IPS-18a (cell line): Measurements from ENCODE around the gene THOC2.
"Not testable (repeated sequence)": the region's sequence is repeated elsewhere in the genome, so short reads cannot be mapped to it uniquely, and the experiment has no call there.

ENCODE experiments used
- H3K27ac ChIP-seq: one replicate; pipeline ENCODE4 v1.5.1; 2013; ENCODE audit warnings: low read length
- H3K27me3 ChIP-seq: one replicate; pipeline ENCODE4 v1.6.1; 2013; ENCODE audit warnings: mild to moderate bottlenecking, low read length; ENCODE audit not compliant: control insufficient read depth, insufficient read depth
- H3K36me3 ChIP-seq: one replicate; pipeline ENCODE4 v1.6.1; 2013; ENCODE audit warnings: low read depth, low read length; ENCODE audit not compliant: control insufficient read depth
- H3K4me1 ChIP-seq: one replicate; pipeline ENCODE4 v1.6.1; 2013; ENCODE audit warnings: low read depth, low read length; ENCODE audit not compliant: control insufficient read depth
- H3K4me3 ChIP-seq: one replicate; pipeline ENCODE4 v1.5.1; 2013; ENCODE audit warnings: low read length
- H3K9ac ChIP-seq: one replicate; pipeline ENCODE4 v1.6.1; 2013; ENCODE audit warnings: mild to moderate bottlenecking, low read length, moderate library complexity
- H3K9me3 ChIP-seq: one replicate; pipeline ENCODE4 v1.6.1; 2013; ENCODE audit warnings: low read depth, low read length; ENCODE audit not compliant: control insufficient read depth

THOC2 gene

GRCh38 chrX:123603491-123603890, 129.4 kb downstream of the THOC2 start:
- no peak overlapping the region for H3K4me3 ChIP-seq
- H3K36me3 ChIP-seq, result peaks cover 14% of the 10 kb centered on the region
- no peaks in the 10 kb centered on the region for H3K27me3 ChIP-seq
- H3K9me3 ChIP-seq, result peaks cover 6% of the 10 kb centered on the region
- H3K9ac ChIP-seq, result no peak overlapping the region
- H3K27ac ChIP-seq, result no peak overlapping the region
- H3K4me1 ChIP-seq, result no peaks in the 10 kb centered on the region

- no peaks in the 10 kb centered on the region for H3K4me1 ChIP-seq
- H3K36me3 ChIP-seq, result peaks cover 14% of the 10 kb centered on the region
- no peak overlapping the region for H3K4me3 ChIP-seq
- peaks cover 10% of the 10 kb centered on the region for H3K9me3 ChIP-seq
- H3K27me3 ChIP-seq, result no peaks in the 10 kb centered on the region
- H3K9ac ChIP-seq, result no peak overlapping the region
- H3K27ac ChIP-seq, result no peak overlapping the region
Observed at GRCh38 chrX:123601437-123601836, 131.4 kb downstream of the THOC2 start.

GRCh38 chrX:123600181-123600580, 132.7 kb downstream of the THOC2 start:
- Histone ChIP-seq H3K27ac (no peak overlapping the region), H3K36me3 (peaks cover 14% of the 10 kb centered on the region), H3K27me3 (no peaks in the 10 kb centered on the region), H3K4me1 (no peaks in the 10 kb centered on the region), H3K9ac (no peak overlapping the region), H3K4me3 (no peak overlapping the region), H3K9me3 (peaks cover 8% of the 10 kb centered on the region)

- H3K27ac ChIP-seq, result no peak overlapping the region
- no peaks in the 10 kb centered on the region for H3K36me3 ChIP-seq
- no peak overlapping the region for H3K4me3 ChIP-seq
- no peaks in the 10 kb centered on the region for H3K4me1 ChIP-seq
- no peaks in the 10 kb centered on the region for H3K9me3 ChIP-seq
- H3K9ac ChIP-seq, result no peak overlapping the region
- no peaks in the 10 kb centered on the region for H3K27me3 ChIP-seq
Observed at GRCh38 chrX:123590842-123591486, 141.9 kb downstream of the THOC2 start.

- peaks cover 4% of the 10 kb centered on the region for H3K9me3 ChIP-seq
- H3K36me3 ChIP-seq, result no peaks in the 10 kb centered on the region
- no peaks in the 10 kb centered on the region for H3K27me3 ChIP-seq
- H3K27ac ChIP-seq, result no peak overlapping the region
- H3K9ac ChIP-seq, result no peak overlapping the region
- no peak overlapping the region for H3K4me3 ChIP-seq
- H3K4me1 ChIP-seq, result no peaks in the 10 kb centered on the region
Observed at GRCh38 chrX:123588723-123589122, 144.1 kb downstream of the THOC2 start.

- peaks cover 8% of the 10 kb centered on the region for H3K9me3 ChIP-seq
- H3K27me3 ChIP-seq, result no peaks in the 10 kb centered on the region
- no peak overlapping the region for H3K9ac ChIP-seq
- H3K27ac ChIP-seq, result no peak overlapping the region
- H3K36me3 ChIP-seq, result no peaks in the 10 kb centered on the region
- no peak overlapping the region for H3K4me3 ChIP-seq
- peaks cover 12% of the 10 kb centered on the region for H3K4me1 ChIP-seq
Observed at GRCh38 chrX:123581586-123581985, 151.3 kb downstream of the THOC2 start.

GRCh38 chrX:123580792-123581191, 152.1 kb downstream of the THOC2 start:
- no peaks in the 10 kb centered on the region for H3K36me3 ChIP-seq
- peaks cover 12% of the 10 kb centered on the region for H3K4me1 ChIP-seq
- no peaks in the 10 kb centered on the region for H3K27me3 ChIP-seq
- H3K9me3 ChIP-seq, result peaks cover 8% of the 10 kb centered on the region
- no peak overlapping the region for H3K9ac ChIP-seq
- H3K4me3 ChIP-seq, result no peak overlapping the region
- H3K27ac ChIP-seq, result no peak overlapping the region

GRCh38 chrX:123574027-123574426, 158.8 kb downstream of the THOC2 start:
- H3K9me3 ChIP-seq, result peaks cover 13% of the 10 kb centered on the region
- H3K36me3 ChIP-seq, H3K4me3 ChIP-seq, H3K27me3 ChIP-seq, H3K27ac ChIP-seq, H3K9ac ChIP-seq, H3K4me1 ChIP-seq: not testable (repeated sequence)

GRCh38 chrX:123570011-123570590, 162.8 kb downstream of the THOC2 start:
- no peaks in the 10 kb centered on the region for H3K4me1 ChIP-seq
- peaks cover 17% of the 10 kb centered on the region for H3K9me3 ChIP-seq
- H3K27ac ChIP-seq, result no peak overlapping the region
- no peaks in the 10 kb centered on the region for H3K27me3 ChIP-seq
- no peak overlapping the region for H3K4me3 ChIP-seq
- H3K36me3 ChIP-seq, result no peaks in the 10 kb centered on the region
- no peak overlapping the region for H3K9ac ChIP-seq

- H3K36me3 ChIP-seq, result no peaks in the 10 kb centered on the region
- no peak overlapping the region for H3K9ac ChIP-seq
- peaks cover 4% of the 10 kb centered on the region for H3K9me3 ChIP-seq
- no peak overlapping the region for H3K27ac ChIP-seq
- no peaks in the 10 kb centered on the region for H3K27me3 ChIP-seq
- no peaks in the 10 kb centered on the region for H3K4me1 ChIP-seq
- no peak overlapping the region for H3K4me3 ChIP-seq
Observed at GRCh38 chrX:123563167-123563566, 169.7 kb downstream of the THOC2 start.

GRCh38 chrX:123562342-123563146, 170.3 kb downstream of the THOC2 start:
- no peak overlapping the region for H3K27ac ChIP-seq
- H3K9ac ChIP-seq, result no peak overlapping the region
- no peak overlapping the region for H3K4me3 ChIP-seq
- no peaks in the 10 kb centered on the region for H3K27me3 ChIP-seq
- H3K4me1 ChIP-seq, result no peaks in the 10 kb centered on the region
- H3K36me3 ChIP-seq, result no peaks in the 10 kb centered on the region
- H3K9me3 ChIP-seq, result peaks cover 4% of the 10 kb centered on the region
